RPMI7951 (cell line): ENCODE results near the gene CREG2. TPM values are rescaled to one million over a fixed set of nuclear protein-coding genes. Genes with fewer than 3 reads are reported as not detected.

ENCODE experiments used
- DNase-seq: peaks from one replicate; pipeline ENCODE4 v3.0.0-alpha.2; 2012; ENCODE audit warnings: low read depth
- total RNA-seq: library from RNA; depleted of rRNA; stranded (reverse); fragments of >200 nt; shearing (Covaris generic); gene quantifications from 2 replicates; pipeline ENCODE4 v1.2.3, GENCODE V29; 2014

The CREG2 gene
- total RNA-seq, 1 experiment from 2014 or later: 0.36 TPM

GRCh38 chr2:101409699-101410098 is 22.4 kb upstream of the CREG2 start:
- no peak for DNase-seq

GRCh38 chr2:101408925-101409324 is 21.6 kb upstream of the CREG2 start:
- no peak for DNase-seq

GRCh38 chr2:101405351-101405899 is 18.1 kb upstream of the CREG2 start:
- no peak for DNase-seq

- no peak for DNase-seq
These were observed 16.4 kb upstream of the CREG2 start for GRCh38 chr2:101403745-101404144.

GRCh38 chr2:101402630-101403029 is 15.3 kb upstream of the CREG2 start:
- no peak for DNase-seq

- no peak for DNase-seq
These were observed 14.6 kb upstream of the CREG2 start for GRCh38 chr2:101401906-101402305.

- no peak for DNase-seq
These were observed 14.0 kb upstream of the CREG2 start for GRCh38 chr2:101401326-101401665.

GRCh38 chr2:101400506-101401325 is 13.4 kb upstream of the CREG2 start:
- DNase-seq: no peak

GRCh38 chr2:101400048-101400447 is 12.7 kb upstream of the CREG2 start:
- peak; percentile 34 for DNase-seq

GRCh38 chr2:101399021-101399799 is 11.9 kb upstream of the CREG2 start:
- DNase-seq: no peak

- peak; percentile 21 for DNase-seq
These were observed 11.0 kb upstream of the CREG2 start for GRCh38 chr2:101398116-101398821.

GRCh38 chr2:101396316-101396717 is 9.0 kb upstream of the CREG2 start:
- peak; percentile 86 for DNase-seq

- DNase-seq: no peak
These were observed 8.4 kb upstream of the CREG2 start for GRCh38 chr2:101395545-101396315.

- DNase-seq: peak; percentile 69
These were observed 929 bp upstream of the CREG2 start for GRCh38 chr2:101388232-101388631.

- no peak for DNase-seq
These were observed 628 bp downstream of the CREG2 start for GRCh38 chr2:101386599-101387150.

GRCh38 chr2:101383016-101383541 is 4.2 kb downstream of the CREG2 start:
- DNase-seq: no peak

- no peak for DNase-seq
These were observed 4.9 kb downstream of the CREG2 start for GRCh38 chr2:101382442-101382841.

GRCh38 chr2:101380376-101380775 is 6.9 kb downstream of the CREG2 start:
- DNase-seq: peak; percentile 87

GRCh38 chr2:101379091-101379490 is 8.2 kb downstream of the CREG2 start:
- no peak for DNase-seq

- DNase-seq: no peak
These were observed 11.7 kb downstream of the CREG2 start for GRCh38 chr2:101375653-101376052.
